Measurements from ENCODE around the gene FAM117A. TPM values are rescaled to one million over a fixed set of nuclear protein-coding genes. Genes with fewer than 3 reads are reported as not detected.

Gene FAM117A
- total and polyA plus RNA-seq, 12 donors, result 4.0 to 14.0 (median 10.1) TPM

DNA sequence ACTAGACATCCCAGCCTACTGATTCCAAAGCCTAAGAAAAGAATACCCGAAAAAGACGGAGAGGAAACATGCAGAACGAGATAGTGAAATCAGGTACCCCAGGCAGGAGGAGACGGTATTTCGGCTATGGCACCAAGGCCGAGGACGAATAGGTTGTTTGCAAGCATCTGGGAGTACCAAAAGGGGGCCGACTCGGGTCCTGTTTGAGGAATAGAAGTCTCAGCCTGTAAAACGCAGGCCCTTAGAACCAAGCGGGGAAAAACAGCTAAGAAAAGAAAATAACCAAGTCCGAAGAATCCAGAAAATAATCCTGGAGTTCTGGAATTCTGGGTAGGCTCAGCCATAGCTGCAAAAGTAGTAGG is 56.7 kb downstream of the FAM117A start:
- H3K36me3 ChIP-seq, result peaks cover 0 to 65% (median 34%) of the 10 kb centered on the region in 9 donors
- H3K4me3 ChIP-seq, result peak overlapping the region; percentile 75 to 99 (median 87)

DNA sequence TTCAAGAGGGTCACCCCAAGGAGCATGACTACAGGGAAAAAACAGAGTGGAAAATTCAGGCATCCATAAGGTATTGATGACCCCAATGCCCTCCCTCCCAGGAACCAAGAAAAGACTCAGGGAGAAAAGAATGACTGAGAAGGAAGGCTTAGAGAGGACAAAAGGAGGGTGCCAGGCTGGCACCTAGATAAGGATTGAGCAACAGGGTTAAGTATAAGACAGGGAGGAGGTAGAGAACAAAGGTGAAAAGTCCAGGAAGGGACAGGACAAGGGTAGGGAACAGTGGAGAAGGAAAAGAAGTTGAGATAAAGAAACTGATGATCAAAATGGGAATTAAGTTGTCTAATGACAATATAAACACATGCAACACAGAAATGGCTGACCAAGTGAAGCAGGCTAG is 58.7 kb downstream of the FAM117A start:
- no peaks in the 10 kb centered on the region for H3K27me3 ChIP-seq
- H3K36me3 ChIP-seq, result peaks cover 0 to 66% (median 52%) of the 10 kb centered on the region in 9 donors
- no peaks in the 10 kb centered on the region for H3K9me3 ChIP-seq
- TF ChIP-seq, protein P1, sequence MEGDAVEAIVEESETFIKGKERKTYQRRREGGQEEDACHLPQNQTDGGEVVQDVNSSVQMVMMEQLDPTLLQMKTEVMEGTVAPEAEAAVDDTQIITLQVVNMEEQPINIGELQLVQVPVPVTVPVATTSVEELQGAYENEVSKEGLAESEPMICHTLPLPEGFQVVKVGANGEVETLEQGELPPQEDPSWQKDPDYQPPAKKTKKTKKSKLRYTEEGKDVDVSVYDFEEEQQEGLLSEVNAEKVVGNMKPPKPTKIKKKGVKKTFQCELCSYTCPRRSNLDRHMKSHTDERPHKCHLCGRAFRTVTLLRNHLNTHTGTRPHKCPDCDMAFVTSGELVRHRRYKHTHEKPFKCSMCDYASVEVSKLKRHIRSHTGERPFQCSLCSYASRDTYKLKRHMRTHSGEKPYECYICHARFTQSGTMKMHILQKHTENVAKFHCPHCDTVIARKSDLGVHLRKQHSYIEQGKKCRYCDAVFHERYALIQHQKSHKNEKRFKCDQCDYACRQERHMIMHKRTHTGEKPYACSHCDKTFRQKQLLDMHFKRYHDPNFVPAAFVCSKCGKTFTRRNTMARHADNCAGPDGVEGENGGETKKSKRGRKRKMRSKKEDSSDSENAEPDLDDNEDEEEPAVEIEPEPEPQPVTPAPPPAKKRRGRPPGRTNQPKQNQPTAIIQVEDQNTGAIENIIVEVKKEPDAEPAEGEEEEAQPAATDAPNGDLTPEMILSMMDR (IDR thresholded peaks at IDR 0.05), result no peak
- H3K4me3 ChIP-seq, result no peak overlapping the region
- intact Hi-C loops (cut with DNase I), result loop anchor here (5.0 to 10.0 kb wide), 8 partner anchors 72 to 300 kb away; partner anchors contain the start of genes DLX3 (in 6 of the 10), TAC4 (in 2 of the 10) and KAT7 (in 1 of the 10)
- no peak for DNase-seq
- H3K27ac ChIP-seq, result no peak overlapping the region
- no peak for ATAC-seq
- peaks cover 6 to 50% (median 27%) of the 10 kb centered on the region in 9 donors for H3K4me1 ChIP-seq

More for the DNA sequence above, 56.7 kb downstream of the FAM117A start:
- intact Hi-C loops (cut with DNase I), result loop anchor here (2.0 to 10.0 kb wide), 9 partner anchors 70 to 302 kb away; partner anchors contain the start of genes DLX3 (in 6 of the 10), TAC4 (in 2 of the 10) and KAT7 (in 1 of the 10)
- no peak for ATAC-seq
- Histone ChIP-seq H3K27me3 (no peaks in the 10 kb centered on the region), H3K4me1 (peaks cover 6 to 46% (median 25%) of the 10 kb centered on the region in 9 donors), H3K27ac (peak overlapping the region in 9 of 10 donors; percentile 91 to 97 (median 95)), H3K9me3 (no peaks in the 10 kb centered on the region)
- no peak for DNase-seq
- TF ChIP-seq, protein P1 (IDR thresholded peaks at IDR 0.05), result no peak
- 0 to 1% methylated on average over 12 of the region's 12 CpGs for WGBS, 2 donors

- 55 to 61% methylated on average over 6 of the region's 6 CpGs for WGBS, 2 donors
- H3K36me3 ChIP-seq, result peaks cover 0 to 77% (median 52%) of the 10 kb centered on the region in 9 donors
- no peaks in the 10 kb centered on the region for H3K9me3 ChIP-seq
- peaks cover 6 to 55% (median 23%) of the 10 kb centered on the region in 9 donors for H3K4me1 ChIP-seq
- H3K27me3 ChIP-seq, result no peaks in the 10 kb centered on the region
- DNase-seq, result no peak
- peak overlapping the region in 1 of 10 donors; percentile 61 for H3K27ac ChIP-seq
- TF ChIP-seq, protein P1 (IDR thresholded peaks at IDR 0.05), result peak; percentile 17 to 66 (median 50)
- intact Hi-C loops (cut with DNase I), result loop anchor here in 6 of 10 donors (10.0 kb wide), 3 partner anchors 151 to 299 kb away; partner anchors contain the start of gene DLX3 (in 5 of the 6)
- ATAC-seq, result peak in 2 of 8 donors; percentile 10 to 24
- H3K4me3 ChIP-seq, result no peak overlapping the region
These were observed 60.2 kb downstream of the FAM117A start for GRCh38 chr17:49703557-49704277.

DNA sequence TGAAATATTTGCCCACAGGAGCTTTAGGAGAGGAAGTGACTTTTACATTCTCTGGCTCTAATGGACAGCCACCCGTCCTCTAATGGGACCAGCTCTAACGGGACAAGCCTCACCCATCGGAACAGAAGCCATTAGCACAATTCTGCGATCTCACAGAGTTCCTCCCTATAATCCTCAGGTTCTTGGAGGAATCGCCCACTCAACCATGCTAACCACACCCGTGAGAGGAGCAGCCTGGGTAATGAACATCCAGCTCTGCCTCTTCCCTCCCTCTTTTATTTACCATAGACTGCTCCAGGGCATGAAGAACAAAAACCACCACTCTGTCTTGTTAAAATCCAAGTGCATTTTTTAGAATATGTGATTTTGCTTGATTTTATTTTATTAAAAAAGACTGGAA is 63.0 kb downstream of the FAM117A start:
- Histone ChIP-seq H3K27me3 (no peaks in the 10 kb centered on the region), H3K9me3 (no peaks in the 10 kb centered on the region), H3K4me3 (no peak overlapping the region), H3K27ac (no peak overlapping the region), H3K36me3 (peaks cover 0 to 71% (median 52%) of the 10 kb centered on the region in 9 donors), H3K4me1 (peaks cover 0 to 50% (median 7%) of the 10 kb centered on the region in 9 donors)
- TF ChIP-seq, protein P1 (IDR thresholded peaks at IDR 0.05), result no peak
- WGBS, 2 donors, result 85 to 87% methylated on average over 6 of the region's 6 CpGs
- no peak for ATAC-seq
- DNase-seq, result no peak
- intact Hi-C loops (cut with DNase I), result loop anchor here in 6 of 10 donors (10.0 kb wide), 3 partner anchors 154 to 296 kb away; partner anchors contain the start of gene DLX3 (in 5 of the 6)

Measured in heart right ventricle (tissue), 16 donors.